M059J (cell line): ENCODE results near the gene STOML3. TPM values are rescaled to one million over a fixed set of nuclear protein-coding genes. Genes with fewer than 3 reads are reported as not detected.
"Not testable (repeated sequence)": the region's sequence is repeated elsewhere in the genome, so short reads cannot be mapped to it uniquely, and the experiment has no call there.

ENCODE experiments used
- DNase-seq: peaks from one replicate; pipeline ENCODE4 v3.0.0-alpha.2; 2012; ENCODE audit warnings: low read depth
- total RNA-seq: library from RNA; depleted of rRNA; stranded (reverse); fragments of >200 nt; shearing (Covaris generic); gene quantifications from 2 replicates; pipeline ENCODE4 v1.2.3, GENCODE V29; 2014; rRNA removed

Gene STOML3, protein sequence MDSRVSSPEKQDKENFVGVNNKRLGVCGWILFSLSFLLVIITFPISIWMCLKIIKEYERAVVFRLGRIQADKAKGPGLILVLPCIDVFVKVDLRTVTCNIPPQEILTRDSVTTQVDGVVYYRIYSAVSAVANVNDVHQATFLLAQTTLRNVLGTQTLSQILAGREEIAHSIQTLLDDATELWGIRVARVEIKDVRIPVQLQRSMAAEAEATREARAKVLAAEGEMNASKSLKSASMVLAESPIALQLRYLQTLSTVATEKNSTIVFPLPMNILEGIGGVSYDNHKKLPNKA
- not detected in 2 replicates for total RNA-seq

DNA sequence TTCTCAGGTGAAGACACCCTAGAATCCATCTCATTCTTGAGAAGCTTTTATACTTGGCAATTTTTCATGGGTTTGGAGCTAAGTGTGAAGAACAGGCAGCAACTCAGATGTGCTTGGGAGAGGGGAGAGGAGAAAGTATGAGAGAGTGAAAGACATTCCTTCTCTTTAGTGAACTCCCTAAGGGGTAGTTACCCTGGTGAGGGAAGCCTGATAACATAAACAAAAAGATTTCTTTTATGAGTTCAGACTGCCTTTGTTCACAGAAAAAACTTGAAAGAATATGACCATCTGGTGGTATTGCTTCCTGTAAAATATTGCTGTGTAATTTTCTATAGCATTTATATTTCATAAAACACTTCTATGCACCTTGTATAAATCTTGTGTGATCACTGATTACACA, at the start of gene STOML3:
STOML3 (minus strand) TSS at position 139 of the 400 bp plus-strand sequence; CDS start at position 29, 110 bp downstream.
- DNase-seq = peak; percentile 20

DNA sequence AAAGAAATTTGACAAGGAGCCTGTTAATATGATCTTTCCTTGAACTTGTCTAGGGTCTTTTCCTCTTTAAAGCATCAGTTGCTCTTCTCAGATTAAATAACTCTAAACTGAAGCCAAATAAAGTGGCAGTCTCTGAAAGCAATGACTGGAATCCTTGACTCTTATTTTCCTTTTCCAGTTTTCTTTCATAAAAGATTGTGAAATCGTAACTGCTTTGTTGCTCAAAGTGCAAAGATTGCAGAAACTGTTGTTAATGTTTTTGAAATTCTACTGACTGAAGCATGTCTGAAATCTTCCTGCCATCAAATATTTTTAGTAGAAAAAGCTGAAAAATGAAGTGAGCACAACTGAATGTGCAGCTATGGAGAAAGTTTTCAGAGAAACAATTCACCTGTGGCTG, 49.6 kb upstream of the STOML3 start:
- no peak for DNase-seq

DNA sequence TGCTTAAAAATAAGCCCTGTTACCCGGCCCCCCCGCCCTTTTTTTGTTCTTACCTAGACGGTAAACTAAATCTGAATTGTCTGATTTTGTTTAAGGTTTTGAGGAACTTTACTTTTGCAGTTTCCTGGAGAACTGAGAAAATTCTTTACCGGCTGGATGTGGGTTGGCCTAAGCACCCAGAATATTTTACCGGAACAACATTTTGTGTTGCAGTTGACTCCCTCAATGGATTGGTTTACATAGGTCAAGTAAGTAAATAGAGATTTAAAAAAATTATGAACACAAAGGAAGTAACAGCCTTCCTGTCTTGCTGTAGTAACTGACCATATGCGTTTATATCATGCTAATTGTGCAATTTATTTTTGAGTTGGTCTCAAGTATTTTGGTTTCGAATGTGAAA, 48.4 kb upstream of the STOML3 start:
- no peak for DNase-seq

DNA sequence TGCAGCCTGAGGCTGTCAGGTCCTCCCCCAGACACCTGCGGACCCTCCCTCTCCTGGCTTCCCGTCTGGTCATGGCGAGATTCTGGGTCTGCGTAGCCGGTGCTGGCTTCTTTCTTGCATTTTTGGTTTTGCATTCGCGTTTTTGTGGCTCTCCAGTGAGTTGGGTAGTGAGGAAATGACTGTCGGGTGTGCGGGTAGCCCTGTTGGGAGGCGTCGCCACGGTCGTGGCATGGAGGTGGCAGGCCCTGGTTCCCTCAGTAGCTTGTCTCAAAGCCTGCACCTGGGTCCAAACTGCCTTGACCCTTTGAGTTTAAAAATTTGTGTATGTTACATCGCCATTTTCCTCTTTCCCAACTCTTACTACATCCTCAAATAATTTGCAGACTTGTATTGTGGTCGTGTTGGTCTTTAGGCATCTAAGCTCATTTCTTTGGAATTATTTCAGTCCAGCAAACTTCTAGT, 48.0 kb upstream of the STOML3 start:
- peak; percentile 40 for DNase-seq

DNA sequence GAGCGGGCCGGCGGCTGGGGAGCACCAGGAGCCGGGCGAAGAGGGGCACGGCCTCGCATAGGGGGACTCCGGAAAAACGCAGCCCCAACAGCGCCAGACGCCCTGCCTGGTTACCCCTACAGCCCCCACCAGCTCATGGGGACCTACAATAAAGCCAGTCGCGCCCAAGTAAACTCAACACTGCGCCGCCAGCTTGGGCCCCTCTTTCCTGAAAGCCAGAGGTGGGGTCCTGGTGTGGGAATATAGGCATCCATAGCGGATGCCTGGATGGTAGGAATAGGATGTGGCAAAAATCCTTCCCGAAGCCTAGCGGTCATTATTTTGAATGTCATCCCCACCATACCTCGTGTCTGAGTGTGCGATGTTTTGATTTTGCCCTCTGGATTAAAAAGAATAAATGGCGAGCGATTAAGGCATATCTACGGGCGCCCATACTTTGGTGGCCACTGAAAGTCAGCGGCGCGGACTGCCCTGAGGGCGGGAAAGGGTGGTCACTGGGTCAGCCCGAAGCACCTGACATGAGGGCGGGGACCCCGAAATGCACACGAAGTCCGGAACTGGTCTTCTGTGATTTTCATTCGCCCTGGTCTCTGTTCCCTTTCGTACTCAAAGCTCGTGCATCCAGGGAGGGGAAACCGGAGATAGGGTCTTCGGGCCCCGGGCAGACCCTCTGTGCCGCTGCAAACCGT, 47.4 kb upstream of the STOML3 start, which contains the start of the genes NHLRC3 and PROSER1:
NHLRC3 (plus strand) TSS at position 577 of the 689 bp plus-strand sequence. CDS start 184 bp downstream, outside the sequence.
PROSER1 (minus strand) TSS at position 210 of the 689 bp plus-strand sequence. CDS start 847 bp downstream, outside the sequence.
- peak; percentile 81 for DNase-seq

DNA sequence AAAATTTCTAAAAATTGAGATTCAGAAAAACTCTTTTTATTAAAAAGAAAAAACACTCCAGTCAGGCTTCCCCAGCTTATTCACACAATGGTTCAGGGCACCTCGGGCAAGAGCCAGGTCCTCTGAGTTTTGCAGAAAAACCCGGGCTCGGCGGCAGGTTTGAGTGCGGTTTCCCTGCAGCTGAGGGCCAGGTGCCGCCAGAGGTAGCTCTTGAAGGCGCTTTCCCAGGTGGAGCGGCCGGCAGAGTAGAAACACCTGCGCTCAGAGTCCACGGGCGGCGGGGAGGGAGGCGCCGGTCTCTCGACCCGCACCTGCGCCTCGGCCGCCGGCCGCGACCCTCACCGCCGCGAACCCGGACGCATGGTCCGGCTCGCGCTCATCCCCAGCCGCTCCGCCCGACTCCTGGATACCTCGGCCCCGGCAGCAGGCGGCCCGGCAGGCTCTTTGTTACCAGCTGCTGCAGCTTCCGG, 46.8 kb upstream of the STOML3 start:
- DNase-seq = no peak

DNA sequence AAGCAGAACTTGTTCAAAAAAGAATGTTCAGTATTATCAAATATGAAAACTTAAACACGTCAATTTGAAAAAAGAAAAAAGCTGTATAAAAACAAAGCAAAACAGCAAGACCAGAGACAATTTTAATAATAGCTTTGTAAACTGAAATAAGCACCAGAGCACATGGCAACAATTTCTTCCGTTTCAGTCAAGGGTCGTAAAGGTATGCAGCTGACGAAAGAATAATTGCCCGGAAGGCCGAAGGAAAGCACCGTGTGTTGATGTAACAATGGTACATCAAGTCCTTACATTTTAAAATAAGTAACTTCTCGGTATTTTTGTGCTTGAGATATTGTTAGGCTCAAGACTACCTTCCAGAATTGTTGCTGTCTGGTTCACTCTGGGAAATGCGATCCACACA, 45.6 kb upstream of the STOML3 start:
- DNase-seq = peak; percentile 30

DNA sequence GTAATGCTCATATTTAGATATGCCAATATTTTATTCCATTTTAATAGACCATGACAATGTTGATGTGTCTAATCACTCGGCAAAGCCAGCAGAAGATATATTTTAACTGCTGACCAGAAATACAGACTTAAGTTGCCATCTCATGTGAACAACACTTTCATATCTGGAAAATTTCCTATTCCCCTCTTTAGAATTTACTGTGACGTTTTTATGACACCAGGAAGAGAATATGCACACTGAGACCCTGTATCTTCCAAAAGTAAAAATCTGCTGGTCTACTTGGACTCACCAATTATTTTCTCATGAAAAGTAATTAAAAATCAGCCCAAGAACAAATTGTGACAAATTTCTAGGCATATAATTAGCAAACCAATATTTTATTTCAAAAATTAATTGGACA, 45.2 kb upstream of the STOML3 start:
- no peak for DNase-seq

DNA sequence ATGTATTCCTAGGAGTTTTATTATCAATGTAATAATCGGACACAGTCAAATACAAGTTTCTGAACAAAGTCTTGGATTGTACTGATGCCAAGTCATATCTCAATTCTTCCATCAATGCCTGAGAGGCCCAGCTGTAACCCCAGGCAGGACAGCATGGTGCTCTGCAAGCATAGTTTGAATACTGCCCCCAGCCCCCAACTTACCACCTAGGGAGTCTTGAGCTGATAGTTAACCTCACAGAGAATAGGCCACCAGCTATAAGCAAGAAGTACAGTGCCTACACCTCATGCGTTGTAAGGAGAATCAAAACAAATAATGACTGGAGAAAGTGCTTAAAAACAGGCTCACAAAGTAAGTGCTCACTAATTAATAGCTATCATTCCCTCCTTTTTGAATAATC, 44.6 kb upstream of the STOML3 start:
- no peak for DNase-seq

DNA sequence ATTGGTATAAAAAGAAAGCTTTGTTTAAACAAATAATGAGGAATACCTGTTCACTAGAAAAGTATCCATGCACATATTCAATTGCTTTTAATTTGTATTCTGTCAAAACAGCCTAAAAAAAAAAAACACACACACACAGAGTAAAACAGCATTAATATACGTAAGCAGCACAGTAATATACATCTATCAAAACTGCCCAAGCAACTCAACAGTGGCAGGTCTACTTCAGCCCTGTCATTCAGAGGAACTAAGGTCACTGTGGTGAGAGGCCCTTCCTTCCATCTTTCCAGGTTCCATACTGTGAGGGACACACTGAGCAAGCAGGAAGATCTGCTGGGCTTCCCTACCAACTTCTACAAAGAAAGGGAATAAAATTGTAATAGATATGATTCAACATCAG, 43.5 kb upstream of the STOML3 start:
- DNase-seq = no peak

DNA sequence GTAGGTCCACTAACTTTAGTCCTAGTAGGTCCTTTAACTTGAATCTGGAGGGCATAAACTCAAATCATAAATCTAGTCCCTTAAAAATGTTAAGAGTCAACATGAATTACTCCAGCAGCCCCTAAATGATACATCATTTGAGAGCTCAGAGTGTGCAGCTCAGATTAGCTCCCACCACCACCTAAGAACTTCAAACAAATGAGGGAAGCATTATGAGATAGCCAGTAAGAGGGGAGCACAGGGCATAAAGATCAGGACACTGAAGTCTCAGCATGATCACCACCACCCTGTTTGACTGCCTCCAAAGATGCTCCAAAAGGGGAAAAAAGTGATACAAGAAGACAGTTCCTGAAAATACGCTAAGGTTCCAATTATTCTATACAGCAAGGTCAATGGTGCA, 41.5 kb upstream of the STOML3 start:
- DNase-seq = no peak

DNA sequence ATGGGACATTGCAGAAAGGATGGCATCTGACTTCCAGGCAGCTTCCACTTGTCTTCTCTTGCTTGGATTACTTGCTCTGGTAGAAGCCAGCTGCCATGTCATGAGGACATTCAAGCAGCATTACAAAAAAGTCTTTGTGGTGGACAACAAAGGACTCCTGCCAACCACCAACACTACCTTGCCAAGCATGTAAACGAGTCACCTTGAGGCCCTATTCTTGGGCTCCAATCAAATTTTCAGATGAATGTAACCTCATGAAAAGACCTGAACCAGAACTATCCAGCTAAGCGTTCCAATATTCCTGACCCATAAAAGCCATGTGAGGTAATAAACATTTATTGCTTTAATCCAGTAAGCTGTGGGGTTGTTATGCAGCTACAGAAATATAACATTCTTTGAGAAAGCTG, 34.8 kb upstream of the STOML3 start:
- DNase-seq = no peak

DNA sequence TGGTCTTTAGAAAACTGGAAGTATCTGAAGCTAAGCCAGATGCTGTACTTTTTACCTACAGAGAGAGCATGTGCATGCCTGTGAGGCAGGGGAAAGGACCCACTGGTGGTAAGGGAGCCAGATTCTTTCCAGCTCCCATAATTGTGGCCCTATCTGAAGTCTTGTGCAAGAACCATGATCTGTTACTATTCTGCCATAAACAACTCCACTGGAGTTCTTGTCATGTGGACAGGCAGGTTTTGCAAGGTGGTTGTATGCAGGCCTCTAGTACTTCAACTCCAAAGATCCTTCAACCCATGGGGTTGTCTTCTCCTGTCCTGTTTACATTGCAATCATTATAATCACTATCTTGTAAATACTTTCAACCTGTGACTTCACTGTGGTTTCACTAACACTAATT, 33.1 kb upstream of the STOML3 start:
- peak; percentile 14 for DNase-seq

DNA sequence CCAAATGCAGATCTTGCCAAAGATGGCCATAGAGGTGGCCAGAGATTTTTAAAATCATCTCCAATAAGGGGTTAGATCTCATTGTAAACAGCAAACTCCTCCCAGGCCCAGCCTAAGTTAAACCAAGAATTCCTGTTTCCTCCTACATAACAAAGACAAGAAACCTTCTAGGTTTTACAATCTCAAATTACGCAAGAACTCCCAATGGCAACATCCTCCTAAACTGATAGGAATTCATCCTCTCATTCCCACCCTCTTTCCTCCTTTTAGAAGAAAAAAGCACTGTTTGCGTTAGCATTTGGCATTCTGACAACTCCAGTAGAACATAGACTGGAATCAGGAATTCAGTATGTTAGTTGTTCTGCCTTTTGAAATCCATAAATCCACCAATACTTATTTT, 32.7 kb upstream of the STOML3 start:
- no peak for DNase-seq

DNA sequence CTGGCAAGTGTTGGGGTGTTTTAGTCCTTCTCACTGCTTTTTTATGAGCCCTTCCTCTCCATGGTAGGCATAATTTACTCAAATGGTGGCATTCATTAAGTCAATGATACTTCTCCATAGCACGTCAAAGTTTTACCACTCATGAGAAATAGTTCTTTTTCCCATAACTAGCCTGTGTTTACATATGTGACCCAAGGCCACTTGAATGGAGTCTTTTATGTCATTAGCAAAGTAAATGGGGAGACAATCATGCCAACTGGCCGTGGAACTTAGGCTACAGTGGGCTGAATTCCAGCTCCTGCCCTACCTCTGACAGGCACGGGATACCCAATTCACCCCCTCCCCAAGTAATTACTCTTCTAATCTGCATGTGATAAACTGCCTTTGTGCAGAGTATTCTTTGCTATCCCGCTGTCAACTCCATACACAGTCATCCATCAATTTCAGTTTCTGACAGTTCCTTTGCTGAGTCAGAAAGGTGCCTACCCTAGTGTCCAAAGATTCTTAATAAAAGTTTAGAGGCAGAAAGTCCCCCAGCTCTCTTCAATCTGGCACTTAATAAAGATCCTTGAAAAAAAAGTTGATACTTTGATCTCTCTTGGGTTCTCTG, 30.3 kb upstream of the STOML3 start:
- DNase-seq = no peak

DNA sequence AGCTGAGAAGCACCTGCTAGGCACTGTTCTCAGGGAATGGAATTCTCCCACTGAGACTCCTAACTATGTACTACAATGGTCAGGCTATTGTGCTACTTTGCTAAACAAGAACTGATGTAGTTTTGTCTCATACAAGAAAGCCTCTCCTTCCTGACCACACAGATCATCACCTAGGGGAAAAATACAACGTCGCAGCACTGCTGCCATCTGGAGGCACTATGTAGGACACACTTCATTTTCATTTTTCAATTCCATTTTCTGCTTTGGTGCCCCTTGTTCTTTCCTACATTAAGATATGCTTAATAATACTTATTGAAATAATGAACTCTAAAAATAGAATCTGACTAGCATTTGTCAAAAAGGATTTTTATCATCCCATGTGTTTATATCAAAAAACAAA, 26.2 kb upstream of the STOML3 start:
- peak; percentile 7 for DNase-seq

DNA sequence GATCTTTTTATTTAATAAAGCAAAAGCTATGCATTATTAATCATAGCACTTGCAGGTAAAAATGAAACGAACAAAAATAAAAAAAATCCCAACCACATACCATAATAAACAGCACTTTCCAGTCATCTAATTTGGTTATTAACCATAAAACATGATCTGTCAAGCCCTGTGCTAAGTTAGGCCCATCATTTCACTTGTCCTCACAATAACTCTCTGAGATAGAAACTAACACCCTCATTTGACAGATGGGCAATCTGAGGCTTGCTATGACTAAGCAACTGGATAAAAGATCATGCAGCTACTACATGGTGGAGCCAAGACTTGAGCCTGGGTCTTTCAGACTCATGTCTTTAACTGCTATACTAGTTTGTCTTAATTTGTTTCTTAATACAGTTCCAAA, 25.5 kb upstream of the STOML3 start:
- no peak for DNase-seq

DNA sequence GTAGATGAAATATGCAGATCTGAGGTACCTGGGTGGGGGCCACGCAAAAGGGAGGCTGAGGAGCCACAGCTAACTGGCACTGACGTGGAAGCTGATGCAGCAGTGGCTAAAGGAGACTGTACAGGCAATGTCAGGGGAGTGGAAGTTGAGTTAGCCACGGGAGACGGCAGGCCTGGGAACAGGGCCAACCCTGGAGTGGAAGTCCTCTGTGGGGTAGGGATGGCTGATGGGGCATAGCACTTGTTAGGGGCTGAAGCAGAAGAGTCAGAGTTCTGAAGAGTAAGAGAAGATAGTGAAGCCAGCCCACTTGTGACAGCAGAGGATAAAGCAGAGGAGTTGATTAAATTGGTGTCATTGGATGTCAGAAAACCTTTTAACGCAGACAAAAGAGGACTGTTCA, 22.8 kb upstream of the STOML3 start:
- no peak for DNase-seq

DNA sequence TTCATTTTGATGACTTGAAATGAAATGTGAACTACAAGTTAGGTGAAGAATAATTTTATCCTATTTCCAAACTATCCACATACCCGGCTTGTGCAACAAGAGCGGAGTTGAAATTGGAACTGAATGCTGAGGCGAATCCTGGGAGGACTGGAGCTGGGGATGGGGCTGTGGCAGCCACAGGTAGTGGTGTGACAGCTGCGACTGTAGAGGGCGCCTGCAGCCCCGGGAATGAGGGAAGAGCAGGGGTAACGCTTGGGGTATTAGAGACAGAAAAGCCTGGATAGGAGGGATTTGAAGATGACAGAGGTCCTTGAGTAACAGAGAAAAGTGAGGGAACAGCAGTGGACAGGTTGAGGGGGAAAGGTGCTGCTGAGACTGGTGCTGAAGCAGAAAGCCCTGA, 22.0 kb upstream of the STOML3 start:
- DNase-seq = no peak

DNA sequence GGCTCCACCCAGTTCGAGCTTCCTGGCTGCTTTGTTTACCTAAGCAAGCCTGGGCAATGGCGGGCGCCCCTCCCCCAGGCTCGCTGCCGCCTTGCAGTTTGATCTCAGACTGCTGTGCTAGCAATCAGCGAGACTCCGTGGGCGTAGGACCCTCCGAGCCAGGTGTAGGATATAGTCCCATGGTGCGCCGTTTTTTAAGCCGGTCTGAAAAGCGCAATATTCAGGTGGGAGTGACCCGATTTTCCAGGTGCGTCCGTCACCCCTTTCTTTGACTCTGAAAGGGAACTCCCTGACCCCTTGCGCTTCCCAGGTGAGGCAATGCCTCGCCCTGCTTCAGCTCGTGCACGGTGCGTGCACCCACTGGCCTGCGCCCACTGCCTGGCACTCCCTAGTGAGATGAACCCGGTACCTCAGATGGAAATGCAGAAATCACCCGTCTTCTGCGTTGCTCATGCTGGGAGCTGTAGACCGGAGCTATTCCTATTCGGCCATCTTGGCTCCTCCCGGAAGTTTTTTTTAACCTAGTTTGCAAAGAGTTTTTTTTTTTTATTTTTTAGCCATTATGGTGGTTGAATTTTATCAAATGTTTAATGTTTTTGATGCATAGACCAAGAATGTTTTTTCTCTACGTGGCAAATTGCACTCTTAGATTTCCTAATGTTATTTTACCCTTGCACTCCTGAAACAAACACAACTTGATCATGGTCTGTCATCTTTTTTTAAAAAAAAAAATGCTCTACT, 15.9 kb upstream of the STOML3 start:
- DNase-seq = not testable (repeated sequence)

DNA sequence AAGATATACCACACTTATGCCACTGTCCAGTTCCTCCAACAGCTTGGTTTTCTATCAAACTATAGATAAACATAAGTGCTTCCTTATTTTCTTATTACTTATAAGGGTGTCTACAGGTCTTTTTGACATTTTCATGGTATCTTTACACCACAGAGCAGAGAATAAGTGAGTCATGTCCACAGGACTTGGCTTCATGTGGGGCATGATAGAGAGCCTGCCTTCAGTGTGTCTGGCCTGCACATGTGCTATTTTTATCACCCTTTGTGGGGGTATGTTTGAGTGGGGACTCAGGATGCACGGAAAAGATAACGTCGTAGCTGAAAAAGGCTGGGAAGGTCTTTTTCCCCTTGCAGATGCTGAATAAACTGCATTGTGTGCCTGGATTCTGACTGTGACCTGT, 8.1 kb upstream of the STOML3 start:
- DNase-seq = no peak

DNA sequence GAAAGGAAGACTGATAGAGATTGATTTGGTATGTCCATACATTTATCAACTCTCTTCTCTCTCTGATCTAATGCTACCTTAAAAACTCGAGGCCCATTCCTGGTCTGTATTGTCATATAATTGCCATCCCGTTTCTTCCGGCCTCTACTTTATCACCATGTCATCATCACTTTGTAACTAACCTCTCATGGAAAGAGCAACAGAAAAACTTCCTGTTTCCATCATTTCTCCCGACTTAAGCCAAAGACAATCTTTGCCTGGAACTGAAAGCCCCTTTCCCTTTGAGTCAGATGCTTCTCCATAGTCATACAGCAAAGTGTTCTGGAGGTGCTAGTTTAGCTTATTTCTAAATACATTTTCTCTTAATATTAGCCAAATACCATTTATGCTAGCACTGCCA, 2.8 kb upstream of the STOML3 start:
- DNase-seq = no peak
